Type B pancreatic cell (in vitro differentiated cells): Measurements from ENCODE around the gene PRKN. TPM values are rescaled to one million over a fixed set of nuclear protein-coding genes. Genes with fewer than 3 reads are reported as not detected.

Experiments
- DNase-seq: peaks from one replicate; pipeline ENCODE4 v3.0.0; 2021; ENCODE audit warnings: mixed read lengths; ENCODE audit not compliant: unreplicated experiment; ENCODE audit errors: extremely low spot score
- H3K27ac Mint-ChIP-seq: 2 replicates; pipeline ENCODE4 v1.8.0; 2021; ENCODE audit warnings: mild to moderate bottlenecking, mixed read lengths
- H3K27me3 Mint-ChIP-seq: 2 replicates; pipeline ENCODE4 v1.8.0; 2021; ENCODE audit warnings: mixed read lengths
- H3K36me3 Mint-ChIP-seq: 2 replicates; pipeline ENCODE4 v1.8.0; 2021; ENCODE audit warnings: mixed read lengths
- H3K4me1 Mint-ChIP-seq: one replicate; pipeline ENCODE4 v1.8.0; 2021; ENCODE audit warnings: mixed read lengths; ENCODE audit not compliant: unreplicated experiment
- H3K4me3 Mint-ChIP-seq: 2 replicates; pipeline ENCODE4 v1.8.0; 2021; ENCODE audit warnings: mild to moderate bottlenecking, mixed read lengths
- H3K9me3 Mint-ChIP-seq: 2 replicates; pipeline ENCODE4 v1.8.0; 2021; ENCODE audit warnings: mixed read lengths
- CTCF ChIP-seq: fragments of 200-600 bp; sonication (generic); conservative IDR thresholded peaks from 2 replicates; pipeline ENCODE4 v1.5.0; 2021; ENCODE audit warnings: antibody characterized with exemption, mild to moderate bottlenecking
- total RNA-seq: library from RNA; stranded (reverse); gene quantifications from 2 replicates; pipeline ENCODE4 v1.2.1, GENCODE V29; 2021; ENCODE audit warnings: low replicate concordance

PRKN gene
- total RNA-seq, 1 donor from 2014 or later = 6.2 TPM

- Mint-ChIP-seq H3K4me3 (no peak overlapping the region), H3K27ac (no peak overlapping the region), H3K27me3 (no peaks in the 10 kb centered on the region), H3K4me1 (peaks cover 6% of the 10 kb centered on the region), H3K36me3 (no peaks in the 10 kb centered on the region), H3K9me3 (peaks cover 11% of the 10 kb centered on the region)
- no peak for TF ChIP-seq CTCF
- no peak for DNase-seq
Measured at GRCh38 chr6:161796681-161797080, 930.9 kb downstream of the PRKN start.

DNA sequence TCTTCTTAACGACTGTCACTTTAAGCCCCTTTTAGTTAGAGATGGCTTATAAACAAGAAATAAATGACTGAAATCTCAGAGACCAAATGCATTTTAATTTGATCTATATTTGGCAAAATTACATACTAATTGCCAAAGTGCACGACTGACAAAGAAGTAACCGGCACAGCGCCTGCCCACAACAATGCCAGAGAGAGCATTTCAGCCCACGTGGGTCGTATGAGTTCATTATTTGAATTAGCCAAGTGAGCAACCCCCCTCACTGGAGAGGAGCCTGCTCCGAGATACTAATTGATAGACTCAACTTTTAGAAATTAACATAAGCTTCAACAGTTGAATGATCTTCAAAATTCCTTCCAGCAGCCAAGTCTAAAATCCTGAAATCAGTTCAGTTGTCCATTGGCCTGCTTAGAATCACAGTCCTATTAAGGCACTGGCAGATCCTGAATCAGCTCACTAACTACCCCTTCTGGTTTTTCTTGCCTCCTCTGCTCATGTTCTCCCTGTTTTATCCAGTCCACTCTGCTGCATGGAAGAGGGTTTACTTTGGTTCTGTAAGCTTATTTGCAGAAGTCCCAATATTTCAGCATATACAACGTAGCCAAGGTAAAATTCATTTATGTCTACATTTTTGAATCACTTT is 934.6 kb downstream of the PRKN start:
- no peak for TF ChIP-seq CTCF
- no peak overlapping the region for H3K4me3 Mint-ChIP-seq
- no peak overlapping the region for H3K27ac Mint-ChIP-seq
- H3K9me3 Mint-ChIP-seq = peaks cover 7% of the 10 kb centered on the region
- H3K4me1 Mint-ChIP-seq = peaks cover 6% of the 10 kb centered on the region
- H3K36me3 Mint-ChIP-seq = no peaks in the 10 kb centered on the region
- H3K27me3 Mint-ChIP-seq = no peaks in the 10 kb centered on the region
- DNase-seq = no peak

DNA sequence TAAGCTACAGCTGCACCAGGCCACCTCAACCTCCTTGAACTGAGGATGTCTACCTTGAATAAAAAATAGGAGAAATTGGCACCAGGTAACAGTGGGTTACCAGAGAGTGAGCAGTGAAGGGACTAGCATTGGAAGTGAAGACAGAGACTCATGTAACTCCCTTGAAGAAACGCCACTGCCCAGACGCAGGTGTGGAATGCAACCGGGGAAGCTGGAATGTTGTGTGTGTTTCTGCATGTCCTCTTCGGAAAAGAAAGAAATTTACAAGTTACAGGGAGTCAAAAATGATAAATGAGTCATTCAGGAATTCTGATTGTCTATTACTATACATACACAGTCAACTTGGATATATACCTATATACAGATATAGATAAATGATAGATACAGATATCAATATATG is 939.0 kb downstream of the PRKN start:
- TF ChIP-seq CTCF = no peak

GRCh38 chr6:161772176-161772575 is 955.4 kb downstream of the PRKN start:
- H3K27me3 Mint-ChIP-seq = no peaks in the 10 kb centered on the region
- no peak overlapping the region for H3K4me3 Mint-ChIP-seq
- H3K36me3 Mint-ChIP-seq = no peaks in the 10 kb centered on the region
- no peak for TF ChIP-seq CTCF
- no peak for DNase-seq
- H3K9me3 Mint-ChIP-seq = no peaks in the 10 kb centered on the region
- peaks cover 15% of the 10 kb centered on the region for H3K4me1 Mint-ChIP-seq
- H3K27ac Mint-ChIP-seq = no peak overlapping the region

More for the DNA sequence above, 939.0 kb downstream of the PRKN start:
- no peak overlapping the region for H3K27ac Mint-ChIP-seq
- peaks cover 3% of the 10 kb centered on the region for H3K36me3 Mint-ChIP-seq
- DNase-seq = no peak
- no peaks in the 10 kb centered on the region for H3K4me1 Mint-ChIP-seq
- peaks cover 15% of the 10 kb centered on the region for H3K9me3 Mint-ChIP-seq
- H3K27me3 Mint-ChIP-seq = no peaks in the 10 kb centered on the region
- no peak overlapping the region for H3K4me3 Mint-ChIP-seq

- Mint-ChIP-seq H3K4me1 (no peaks in the 10 kb centered on the region), H3K27ac (no peak overlapping the region), H3K36me3 (no peaks in the 10 kb centered on the region), H3K9me3 (no peaks in the 10 kb centered on the region), H3K27me3 (no peaks in the 10 kb centered on the region), H3K4me3 (no peak overlapping the region)
- DNase-seq = no peak
- no peak for TF ChIP-seq CTCF
Measured at GRCh38 chr6:161761966-161762365, 965.6 kb downstream of the PRKN start.

DNA sequence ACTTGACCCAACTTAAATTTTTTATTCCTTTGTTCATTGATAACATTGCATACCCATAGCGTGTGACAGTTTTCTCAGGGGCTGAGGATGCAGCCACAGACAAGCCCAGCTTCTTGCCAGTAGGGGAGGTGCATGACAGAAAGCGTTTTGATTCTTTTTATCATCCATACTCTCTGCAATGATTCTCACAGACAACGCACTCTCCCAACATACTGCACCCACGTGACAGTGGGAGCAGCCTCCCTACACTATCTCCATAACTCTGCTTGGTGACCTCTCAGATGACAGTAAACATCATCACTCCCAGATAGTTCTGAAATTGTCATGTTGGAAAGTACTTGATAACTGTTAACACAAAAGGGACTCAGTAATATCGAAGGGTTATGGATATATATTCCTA is 972.5 kb downstream of the PRKN start:
- Mint-ChIP-seq H3K4me3 (no peak overlapping the region), H3K27ac (no peak overlapping the region), H3K36me3 (no peaks in the 10 kb centered on the region), H3K4me1 (no peaks in the 10 kb centered on the region), H3K27me3 (no peaks in the 10 kb centered on the region), H3K9me3 (no peaks in the 10 kb centered on the region)
- no peak for TF ChIP-seq CTCF
- DNase-seq = no peak
